HG02943 (cell line): Measurements from ENCODE around the gene QRICH1.

Experiments
- ATAC-seq: cut with Tn5 transposase; IDR thresholded peaks from one replicate; pipeline ENCODE4 v1.9.1; 2021; ENCODE audit warnings: mild to moderate bottlenecking, low read depth, moderate library complexity; ENCODE audit not compliant: unreplicated experiment

QRICH1 gene

DNA sequence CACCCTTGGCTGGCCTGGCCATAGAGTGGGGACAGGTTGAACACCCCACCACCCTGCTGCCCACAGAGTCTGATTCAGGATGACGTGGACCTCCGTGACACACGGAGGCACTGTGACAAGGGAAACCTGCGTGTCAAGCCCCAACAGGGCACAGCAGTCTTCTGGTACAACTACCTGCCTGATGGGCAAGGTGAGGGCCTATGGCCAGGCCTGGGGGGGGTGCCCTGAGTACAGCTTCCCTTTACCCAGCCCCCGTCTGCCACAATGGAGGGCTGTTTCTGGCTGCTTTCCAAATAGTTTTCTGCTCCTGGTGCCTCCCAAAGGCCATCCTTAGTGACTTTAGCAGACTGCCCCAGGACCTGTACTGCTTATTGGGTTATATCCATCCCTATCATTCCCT lies 87.9 kb downstream of the QRICH1 start:
- no peak for ATAC-seq

DNA sequence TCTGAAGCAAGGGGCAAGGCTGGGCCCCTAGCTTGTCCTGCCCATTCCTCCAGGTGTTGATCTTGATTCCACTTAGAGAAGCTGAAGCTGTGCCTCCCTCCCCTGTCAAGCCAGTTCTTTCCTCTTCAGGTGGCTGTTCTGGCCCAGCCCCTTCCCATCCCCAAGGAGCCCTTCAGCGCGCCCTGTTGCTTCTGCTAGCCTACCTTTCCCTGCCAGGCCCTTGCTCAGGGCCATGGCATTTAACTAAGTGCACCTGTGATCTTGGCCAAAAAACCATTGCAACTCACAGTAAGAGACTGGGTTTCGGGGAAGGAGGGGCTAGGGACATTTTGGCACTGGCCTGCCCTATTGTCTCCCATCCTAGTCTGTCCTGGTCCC lies 88.6 kb downstream of the QRICH1 start:
- ATAC-seq = no peak

DNA sequence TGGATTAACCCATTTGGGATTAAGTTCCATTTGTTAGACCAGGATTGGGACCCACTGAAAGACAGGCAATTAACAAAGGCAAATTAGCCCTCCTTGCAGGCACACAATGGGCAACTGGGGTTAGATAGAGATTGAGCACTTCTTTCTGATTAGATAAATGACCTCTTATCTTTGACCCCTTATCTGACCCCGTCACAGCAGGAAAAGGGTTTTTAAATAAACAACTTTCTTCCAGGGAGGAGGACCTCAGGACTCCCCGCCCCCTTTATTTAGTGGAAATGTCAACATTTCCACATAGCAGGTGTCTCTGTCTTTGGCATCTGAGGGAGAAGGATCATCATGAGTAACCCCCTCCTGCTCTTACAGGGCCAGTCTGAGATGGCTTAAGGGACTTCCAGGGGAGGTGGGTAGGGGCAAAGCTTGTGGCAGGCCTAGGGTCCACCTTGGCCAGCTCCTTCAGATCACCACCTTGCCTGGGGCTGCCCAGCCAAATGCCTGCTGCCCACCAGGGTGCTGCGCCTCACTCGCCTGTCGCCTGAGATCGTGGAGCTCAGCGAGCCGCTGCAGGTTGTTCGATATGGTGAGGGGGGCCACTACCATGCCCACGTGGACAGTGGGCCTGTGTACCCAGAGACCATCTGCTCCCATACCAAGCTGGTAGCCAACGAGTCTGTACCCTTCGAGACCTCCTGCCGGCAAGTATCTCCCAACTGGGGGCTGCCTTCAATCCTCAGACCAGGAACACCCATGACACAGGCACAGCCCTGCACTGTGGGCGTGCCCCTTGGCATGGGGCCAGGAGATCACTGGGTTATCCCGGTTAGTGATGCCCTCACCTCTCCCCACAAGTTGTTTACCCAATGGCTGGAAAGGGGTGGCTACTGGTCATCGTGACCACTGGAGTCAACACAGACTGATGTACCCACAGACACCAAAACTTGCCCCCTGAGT lies 89.2 kb downstream of the QRICH1 start:
- ATAC-seq = no peak

DNA sequence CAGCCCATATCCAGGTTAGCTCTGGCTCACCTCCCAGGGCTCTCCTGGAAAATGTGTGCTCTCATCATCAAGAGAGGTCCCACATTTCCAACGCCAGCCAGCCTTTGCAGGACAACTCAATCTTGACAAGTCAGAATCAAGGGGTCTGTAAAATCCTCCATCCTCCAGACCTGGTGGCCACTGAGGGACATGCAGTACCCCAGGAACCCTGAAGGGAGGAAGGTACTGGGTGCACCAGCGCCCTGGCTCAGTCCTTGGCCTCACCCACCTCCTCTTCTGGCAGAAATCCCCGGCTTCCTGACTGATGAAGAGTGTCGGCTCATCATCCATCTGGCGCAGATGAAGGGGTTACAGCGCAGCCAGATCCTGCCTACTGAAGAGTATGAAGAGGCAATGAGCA lies 92.7 kb downstream of the QRICH1 start:
- no peak for ATAC-seq

DNA sequence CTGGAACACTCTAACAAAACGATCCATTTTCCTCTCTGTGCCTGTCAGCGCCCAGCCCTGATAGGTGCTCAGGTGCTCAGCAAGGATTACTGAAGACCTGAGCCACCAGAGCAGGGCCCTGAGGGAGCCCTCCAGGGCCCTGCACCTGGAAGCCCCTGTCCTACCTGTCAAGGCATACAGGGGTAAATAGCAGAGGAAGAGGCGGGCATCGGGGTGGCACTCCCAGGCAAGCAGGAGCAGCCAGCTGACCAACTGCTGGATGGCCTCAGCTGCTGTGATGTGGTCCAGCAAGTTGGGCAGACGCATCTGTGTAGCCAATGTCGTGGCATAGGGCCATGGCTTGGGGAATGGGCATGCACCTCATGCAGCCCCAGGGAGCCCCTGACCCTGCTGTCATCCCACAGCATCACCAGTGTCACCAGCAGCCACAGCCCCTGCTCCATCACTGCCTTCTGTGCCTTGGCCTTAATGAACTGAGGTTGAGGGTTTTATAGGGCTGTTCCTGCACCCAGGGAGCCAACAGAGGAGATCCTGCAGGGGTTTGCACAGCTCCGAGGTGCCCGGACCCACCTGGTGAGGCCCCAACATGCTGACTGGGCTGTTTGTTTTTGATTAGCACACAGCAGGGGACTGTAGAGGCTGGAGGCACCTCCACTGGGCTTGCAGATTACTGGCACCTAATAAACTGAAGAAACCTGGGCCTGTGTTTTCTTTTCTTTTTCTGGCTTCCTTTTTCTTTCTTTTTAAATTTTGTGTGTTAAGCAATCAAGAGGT lies 94.6 kb downstream of the QRICH1 start:
- no peak for ATAC-seq

DNA sequence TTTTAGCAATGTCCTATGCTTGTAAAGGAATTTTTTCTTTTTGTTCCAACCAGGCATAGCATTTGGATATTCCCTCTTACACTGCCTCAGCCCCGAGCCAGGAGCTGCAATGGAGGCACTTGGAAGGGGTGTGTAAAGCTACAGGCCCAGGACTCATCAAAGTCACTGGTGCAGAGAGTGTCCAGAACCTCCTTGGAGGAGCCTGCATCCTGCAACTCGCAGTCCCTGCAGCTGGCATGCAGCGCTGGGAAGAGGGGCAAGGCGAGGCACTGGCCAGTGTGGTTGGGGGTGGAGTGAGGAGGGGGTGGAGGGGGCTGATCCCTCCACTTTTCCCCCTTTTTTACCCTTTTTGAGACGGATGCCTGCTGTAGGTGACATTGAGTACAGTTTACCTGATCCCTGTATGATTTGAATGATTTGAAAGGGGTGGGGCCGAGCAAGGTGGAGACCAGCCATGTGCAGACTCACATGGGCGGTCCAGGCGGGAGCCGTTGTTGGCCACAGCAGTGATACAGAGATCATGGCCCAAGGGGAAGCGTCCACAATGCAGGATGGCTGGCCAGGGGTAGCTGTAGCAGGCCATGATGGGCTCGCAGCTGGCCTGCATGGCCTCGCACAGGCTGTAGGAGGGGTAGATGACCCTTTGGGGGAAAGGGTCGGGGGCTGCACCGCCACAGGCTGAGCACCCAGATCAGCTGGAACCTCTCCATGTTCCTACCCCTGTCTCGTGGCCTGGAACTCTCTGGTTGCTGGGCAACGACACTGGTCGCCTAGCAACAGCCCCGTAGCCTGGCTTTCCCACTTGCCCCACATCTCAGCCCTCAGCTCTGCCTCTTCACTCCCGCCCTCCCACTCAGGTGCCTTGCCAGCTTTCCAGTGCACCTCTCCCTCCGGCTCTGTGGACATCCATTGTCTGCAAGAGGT lies 95.9 kb downstream of the QRICH1 start:
- ATAC-seq = no peak

DNA sequence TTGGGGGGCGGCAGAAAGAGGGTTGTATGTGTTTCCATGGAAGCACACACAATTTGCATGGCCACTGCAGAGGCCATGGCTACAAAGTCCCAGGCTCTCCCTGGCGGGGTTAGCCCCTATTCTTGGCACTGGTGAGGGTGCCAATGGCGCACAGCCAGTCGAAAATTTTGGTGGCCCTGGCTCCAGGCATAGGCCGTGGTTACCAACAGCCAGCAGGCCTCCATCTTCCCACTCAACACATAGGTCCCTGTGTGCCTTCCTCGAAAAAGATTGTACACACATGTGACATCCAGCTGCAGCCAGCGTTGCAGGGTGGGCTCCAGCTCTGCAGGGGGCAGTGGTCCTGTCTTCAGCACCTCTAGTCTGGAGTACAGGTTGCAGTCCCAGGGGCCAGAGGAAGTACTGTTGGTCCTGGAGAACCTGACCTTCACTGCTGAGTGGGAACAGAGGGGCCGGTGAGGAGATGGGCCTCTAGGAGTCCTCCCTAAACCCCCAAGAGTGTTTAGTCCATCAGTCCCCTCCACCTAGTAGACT lies 96.7 kb downstream of the QRICH1 start:
- no peak for ATAC-seq

DNA sequence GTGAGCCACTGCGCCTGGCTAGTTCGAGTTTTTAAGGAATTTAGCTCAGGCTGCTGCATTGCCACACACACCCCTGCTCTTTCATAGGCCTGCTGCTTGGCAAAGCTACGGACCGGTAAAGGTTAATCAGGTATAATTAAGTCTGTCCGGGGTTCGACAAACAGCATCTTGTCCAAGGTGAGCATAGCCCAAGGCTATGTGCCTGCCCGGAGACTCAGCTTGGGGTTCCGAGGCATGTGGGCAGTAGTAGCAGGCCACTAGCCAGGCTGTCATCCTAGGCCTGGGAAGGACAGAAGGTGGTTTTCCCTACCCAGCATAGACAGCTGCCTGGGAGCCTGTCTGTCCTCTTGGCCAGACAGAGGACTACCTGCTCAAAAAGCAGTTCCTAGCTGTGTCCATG lies 97.2 kb downstream of the QRICH1 start:
- no peak for ATAC-seq

DNA sequence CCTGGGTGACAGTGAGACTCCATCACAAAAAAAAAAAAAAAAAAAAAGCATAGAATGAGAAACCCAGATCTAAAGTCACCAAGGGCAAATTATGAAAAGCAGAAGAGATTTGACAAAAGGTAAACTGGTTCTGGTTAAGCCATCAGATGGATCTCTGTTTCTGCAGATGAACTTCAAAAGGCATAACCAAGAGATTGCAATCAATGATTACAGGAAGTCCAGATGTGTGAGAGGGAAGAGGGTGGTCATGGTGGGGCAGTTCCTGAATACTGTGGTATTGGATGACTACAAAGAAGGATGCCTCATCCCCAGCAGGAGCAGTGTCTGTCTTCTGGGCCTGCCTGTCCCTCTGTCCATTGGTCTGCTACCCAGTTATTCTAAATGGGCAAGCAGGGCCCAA lies 100.0 kb downstream of the QRICH1 start:
- no peak for ATAC-seq

DNA sequence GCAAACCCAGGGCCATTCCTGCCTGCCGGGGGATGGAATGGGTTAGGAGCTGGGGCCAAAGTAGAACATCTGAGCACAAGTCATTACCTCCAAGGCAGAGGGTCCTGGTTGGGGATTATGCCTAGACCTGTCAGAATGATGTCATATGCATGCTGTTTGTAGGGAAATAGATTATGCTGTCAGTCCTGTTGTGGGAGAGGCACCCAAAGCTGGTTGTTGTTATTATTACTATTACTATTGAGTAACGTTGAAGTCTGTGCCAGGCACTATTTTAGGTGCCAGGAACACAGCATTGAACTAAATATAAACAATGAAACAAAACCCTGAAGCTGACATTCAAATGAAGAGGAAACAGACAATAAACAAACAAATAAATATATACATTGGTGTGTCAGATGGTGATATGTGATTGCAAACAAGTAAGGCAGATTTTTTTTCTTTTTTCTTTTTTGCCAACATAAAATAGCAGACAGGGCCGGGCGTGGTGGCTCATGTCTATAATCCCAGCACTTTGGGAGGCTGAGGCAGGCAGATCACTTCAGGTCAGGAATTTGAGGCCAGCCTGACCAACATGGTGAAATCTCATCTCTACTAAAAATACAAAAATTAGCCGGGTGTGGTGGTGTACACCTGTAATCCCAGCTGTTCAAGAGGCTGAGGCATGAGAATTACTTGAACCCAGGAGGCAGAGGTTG lies 101.9 kb downstream of the QRICH1 start:
- no peak for ATAC-seq

DNA sequence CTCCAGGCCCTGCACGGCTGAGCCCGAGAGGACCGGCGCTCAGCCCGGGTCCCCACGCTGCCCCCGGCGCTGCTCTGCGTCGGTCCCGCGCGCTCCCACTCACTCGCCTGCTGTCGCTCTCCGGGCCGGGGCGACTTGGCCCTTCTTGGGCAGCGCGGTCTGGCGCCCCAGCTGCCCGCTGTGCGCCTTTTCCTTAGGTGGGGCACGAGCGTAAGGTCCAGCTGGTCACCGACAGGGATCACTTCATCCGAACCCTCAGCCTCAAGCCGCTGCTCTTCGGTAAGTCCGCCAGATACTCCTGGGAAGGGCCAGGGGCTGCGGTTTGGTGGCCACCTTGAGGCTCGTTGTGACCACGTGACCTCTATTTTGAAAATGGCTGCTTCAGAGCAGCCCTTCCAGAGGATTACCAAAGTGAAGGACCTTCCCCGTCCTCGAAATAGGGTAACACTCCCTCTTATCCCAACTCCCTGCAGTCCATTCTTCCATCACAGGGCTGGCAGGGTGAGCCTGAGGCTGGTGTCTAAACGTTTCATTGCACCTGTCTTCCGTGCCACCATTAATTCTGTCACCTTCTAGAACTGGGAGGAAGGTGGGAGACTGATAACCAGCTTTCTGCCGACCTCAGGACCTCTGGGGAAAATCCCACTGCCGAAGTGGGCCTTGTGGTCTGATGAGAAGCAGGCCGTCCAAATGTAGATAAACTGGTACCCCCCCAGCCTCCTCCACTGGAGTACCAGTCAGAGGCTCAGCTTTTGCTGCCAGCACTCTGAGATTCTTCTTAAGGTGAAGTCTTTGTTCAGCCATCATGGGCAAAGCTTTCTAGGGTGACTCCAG lies 103.0 kb downstream of the QRICH1 start:
- ATAC-seq = no peak

DNA sequence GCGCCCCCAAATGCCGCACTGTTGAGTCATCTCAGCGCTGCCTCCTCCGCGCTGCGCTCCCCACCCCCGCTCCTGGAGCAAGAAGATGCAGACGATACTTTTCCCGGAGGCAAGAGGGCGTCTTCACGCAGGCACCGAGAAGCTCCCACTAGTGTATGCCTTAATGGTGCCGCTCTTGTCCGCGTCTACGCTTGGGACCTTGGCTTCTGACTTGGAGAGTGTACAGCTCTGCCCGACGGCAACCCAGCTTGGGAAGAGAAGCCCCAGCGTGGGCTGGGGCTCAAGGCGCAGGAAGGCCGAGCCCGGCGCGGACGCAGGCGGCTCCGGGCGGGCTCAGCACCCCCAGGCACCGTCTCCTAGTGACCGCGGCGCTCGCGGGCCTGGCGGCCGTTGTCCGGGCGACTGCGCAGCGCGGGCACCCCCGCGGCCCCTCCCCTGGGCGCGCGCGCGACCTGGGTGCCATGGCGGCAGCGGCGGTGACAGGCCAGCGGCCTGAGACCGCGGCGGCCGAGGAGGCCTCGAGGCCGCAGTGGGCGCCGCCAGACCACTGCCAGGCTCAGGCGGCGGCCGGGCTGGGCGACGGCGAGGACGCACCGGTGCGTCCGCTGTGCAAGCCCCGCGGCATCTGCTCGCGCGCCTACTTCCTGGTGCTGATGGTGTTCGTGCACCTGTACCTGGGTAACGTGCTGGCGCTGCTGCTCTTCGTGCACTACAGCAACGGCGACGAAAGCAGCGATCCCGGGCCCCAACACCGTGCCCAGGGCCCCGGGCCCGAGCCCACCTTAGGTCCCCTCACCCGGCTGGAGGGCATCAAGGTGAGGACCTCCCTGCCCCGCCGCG lies 103.9 kb downstream of the QRICH1 start, which contains the start of gene P4HTM:
Gene P4HTM, plus strand, starts transcription at position 446 of the 840 bp plus-strand sequence. Its CDS starts 16 bp downstream, at position 462.
- peak; percentile 48 for ATAC-seq

DNA sequence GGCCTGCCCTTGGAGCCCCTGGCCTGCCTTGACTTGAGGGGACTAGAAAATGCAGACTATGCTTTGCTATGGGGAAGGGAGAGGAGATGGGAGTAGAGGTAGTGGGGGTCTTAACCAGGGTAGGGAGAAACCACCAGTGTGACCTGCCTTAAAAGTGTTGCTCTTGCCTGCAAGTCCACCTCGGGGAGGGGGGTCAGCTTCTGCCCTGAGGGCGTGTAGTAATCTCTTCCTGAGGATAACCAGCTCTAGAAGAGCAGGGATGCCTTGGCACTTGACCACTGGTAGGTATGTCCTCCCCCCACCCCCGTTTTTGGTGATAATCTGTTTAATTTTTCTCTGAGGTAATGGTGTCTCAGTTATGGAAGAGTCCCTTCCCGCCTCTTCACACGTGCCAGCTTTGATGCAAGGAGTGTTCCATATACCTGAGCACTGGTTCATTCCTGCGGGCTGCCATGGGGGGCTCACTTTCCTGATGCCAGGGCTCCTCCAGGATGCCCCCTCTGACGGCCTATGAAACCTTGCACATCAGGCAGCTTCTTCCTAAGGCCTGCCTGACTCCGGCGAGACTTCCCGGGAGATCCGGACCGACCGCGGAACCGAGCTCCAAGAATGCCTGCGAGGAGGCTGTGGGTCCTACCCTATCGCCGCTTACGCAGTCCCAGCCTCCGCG lies 104.6 kb downstream of the QRICH1 start:
- no peak for ATAC-seq

DNA sequence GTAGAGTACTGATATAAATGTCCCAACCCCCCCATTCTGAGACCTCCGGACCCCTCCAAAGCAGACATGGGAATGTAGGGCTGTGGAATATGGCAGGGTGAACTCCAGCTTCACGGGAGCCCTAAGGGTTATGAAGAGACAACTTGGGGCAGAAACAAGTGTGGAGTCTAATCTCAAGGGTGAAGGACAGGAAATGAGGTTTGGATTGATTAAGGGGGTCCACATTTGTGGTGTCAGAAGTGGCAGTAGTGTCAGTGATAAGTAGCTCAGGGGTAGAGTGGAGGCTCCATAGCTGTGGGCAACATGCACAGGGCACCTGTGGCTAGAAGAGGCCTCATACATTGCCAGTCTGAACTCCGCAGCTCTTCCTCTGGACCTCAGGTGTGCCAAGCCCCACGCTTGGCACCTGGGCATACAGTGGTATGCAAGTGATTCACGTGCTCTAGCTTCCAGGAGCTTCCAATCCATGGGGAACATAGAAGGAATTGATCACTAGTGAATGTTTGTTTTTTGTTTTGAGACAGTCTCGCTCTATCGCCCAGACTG lies 108.0 kb downstream of the QRICH1 start:
- no peak for ATAC-seq

DNA sequence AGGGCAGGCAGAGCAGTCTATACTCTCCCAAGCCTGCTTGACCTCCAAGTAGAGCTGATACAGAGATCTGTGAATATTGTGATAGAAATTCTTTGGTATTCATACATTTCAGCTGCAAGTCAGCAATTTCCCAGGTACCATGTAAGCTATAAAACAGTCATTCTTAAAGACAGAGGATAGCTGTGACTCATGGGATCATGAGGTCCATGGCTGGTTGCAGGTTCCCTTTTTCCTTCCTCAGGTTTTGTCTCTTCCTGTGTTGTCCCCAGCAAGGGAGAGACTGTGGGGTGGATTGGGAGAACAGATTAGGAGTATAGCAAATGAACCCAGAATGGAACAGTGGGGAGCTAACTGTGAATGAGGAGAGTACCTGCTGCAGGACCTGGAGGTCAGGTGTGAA lies 109.2 kb downstream of the QRICH1 start:
- ATAC-seq = no peak

DNA sequence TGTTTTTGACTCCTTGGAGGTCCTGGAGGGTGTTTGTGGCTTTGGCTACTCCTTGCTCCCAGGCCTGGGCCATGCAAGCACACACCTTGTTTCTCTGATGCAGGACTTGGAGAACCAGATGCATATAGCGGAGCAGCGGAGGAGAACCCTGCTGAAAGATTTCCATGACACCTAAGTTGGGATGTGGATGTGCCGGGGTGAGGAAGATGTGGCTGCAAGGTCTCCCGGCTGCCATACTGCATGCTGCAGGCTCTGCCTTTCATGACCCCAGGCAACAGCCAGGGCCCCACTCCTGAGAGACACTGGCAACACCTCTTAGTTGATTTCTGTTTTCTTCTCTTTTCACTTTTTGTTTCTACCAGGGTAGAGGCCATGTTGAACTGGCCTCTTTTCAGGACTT lies 110.8 kb downstream of the QRICH1 start:
- ATAC-seq = no peak

DNA sequence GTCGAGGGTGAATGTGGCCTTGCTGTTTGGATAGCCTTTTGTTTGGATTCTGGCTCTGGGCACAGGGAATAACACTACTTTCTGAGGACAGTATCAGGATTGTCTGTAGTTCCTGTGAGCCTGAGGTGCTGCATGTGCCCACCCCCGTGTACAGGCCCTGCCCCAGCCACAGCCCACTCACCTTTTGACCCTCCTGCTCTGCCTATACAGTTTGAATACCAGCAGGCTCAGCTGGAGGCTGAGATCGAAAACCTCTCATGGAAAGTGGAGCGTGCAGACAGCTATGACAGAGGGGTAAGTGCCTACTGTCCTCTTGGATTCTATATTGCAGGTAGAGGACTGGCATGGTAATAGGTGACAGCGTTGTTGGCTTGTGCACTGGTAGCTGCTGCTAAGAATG lies 111.2 kb downstream of the QRICH1 start:
- ATAC-seq = no peak
